ENCODE measurements around the gene NMBR.
"Not testable (repeated sequence)": the region's sequence is repeated elsewhere in the genome, so short reads cannot be mapped to it uniquely, and the experiment has no call there.

NMBR gene

GRCh38 chr6:142167071-142167470, 20.1 kb upstream of the NMBR start:
- no peak for TF ChIP-seq CTCF (IDR thresholded peaks at IDR 0.05; ENCODE audit: unreplicated experiment in 3 of 3)
- no peaks in the 10 kb centered on the region for H3K9me3 Mint-ChIP-seq
- peaks cover 7% of the 10 kb centered on the region for H3K4me1 Mint-ChIP-seq
- H3K4me3 Mint-ChIP-seq, result no peak overlapping the region
- no peak overlapping the region for H3K27ac Mint-ChIP-seq
- H3K36me3 Mint-ChIP-seq (ENCODE audit: low read depth), result peaks cover 24% of the 10 kb centered on the region
- H3K27me3 Mint-ChIP-seq (ENCODE audit: low read depth), result no peaks in the 10 kb centered on the region

- H3K27ac Mint-ChIP-seq, result no peak overlapping the region
- peaks cover 7% of the 10 kb centered on the region for H3K4me1 Mint-ChIP-seq
Observed at GRCh38 chr6:142165227-142165626, 18.3 kb upstream of the NMBR start.

GRCh38 chr6:142162780-142163179, 15.9 kb upstream of the NMBR start:
- Mint-ChIP-seq H3K27me3 (ENCODE audit: low read depth) (no peaks in the 10 kb centered on the region), H3K4me1 (peaks cover 7% of the 10 kb centered on the region), H3K9me3 (no peaks in the 10 kb centered on the region), H3K27ac (peak overlapping the region in 1 of 3 experiments; percentile 1), H3K4me3 (no peak overlapping the region), H3K36me3 (ENCODE audit: low read depth) (peaks cover 12% of the 10 kb centered on the region)
- TF ChIP-seq CTCF (IDR thresholded peaks at IDR 0.05; ENCODE audit: unreplicated experiment in 3 of 3), result no peak

More at GRCh38 chr6:142165227-142165626, 18.3 kb upstream of the NMBR start:
- Mint-ChIP-seq H3K27me3 (ENCODE audit: low read depth) (no peaks in the 10 kb centered on the region), H3K9me3 (no peaks in the 10 kb centered on the region), H3K4me3 (no peak overlapping the region), H3K36me3 (ENCODE audit: low read depth) (peaks cover 18% of the 10 kb centered on the region)
- no peak for TF ChIP-seq CTCF (IDR thresholded peaks at IDR 0.05; ENCODE audit: unreplicated experiment in 3 of 3)

GRCh38 chr6:142156758-142157068, 9.8 kb upstream of the NMBR start:
- not testable (repeated sequence) for H3K27me3 Mint-ChIP-seq (ENCODE audit: low read depth); H3K27ac Mint-ChIP-seq; H3K9me3 Mint-ChIP-seq; H3K36me3 Mint-ChIP-seq (ENCODE audit: low read depth); H3K4me3 Mint-ChIP-seq; H3K4me1 Mint-ChIP-seq

- H3K36me3 Mint-ChIP-seq (ENCODE audit: low read depth), result peaks cover 5% of the 10 kb centered on the region
- H3K4me3 Mint-ChIP-seq, result no peak overlapping the region
- H3K27me3 Mint-ChIP-seq (ENCODE audit: low read depth), result no peaks in the 10 kb centered on the region
- no peaks in the 10 kb centered on the region for H3K9me3 Mint-ChIP-seq
- peaks cover 5% of the 10 kb centered on the region for H3K4me1 Mint-ChIP-seq
- peak; percentile 33 to 61 (median 38) for TF ChIP-seq CTCF (IDR thresholded peaks at IDR 0.05; ENCODE audit: unreplicated experiment in 3 of 3)
- H3K27ac Mint-ChIP-seq, result peak overlapping the region in 1 of 3 experiments; percentile 28
Observed at GRCh38 chr6:142155895-142156757, 9.2 kb upstream of the NMBR start.

GRCh38 chr6:142155091-142155490, 8.2 kb upstream of the NMBR start:
- Mint-ChIP-seq H3K4me1 (peaks cover 9% of the 10 kb centered on the region), H3K27ac (no peak overlapping the region), H3K4me3 (no peak overlapping the region), H3K36me3 (ENCODE audit: low read depth) (peaks cover 5% of the 10 kb centered on the region), H3K9me3 (no peaks in the 10 kb centered on the region), H3K27me3 (ENCODE audit: low read depth) (no peaks in the 10 kb centered on the region)
- TF ChIP-seq CTCF (IDR thresholded peaks at IDR 0.05; ENCODE audit: unreplicated experiment in 3 of 3), result no peak
